Midbrain (tissue), 1 donor: ENCODE results near the gene MCUB.
"Not testable (repeated sequence)": the region's sequence is repeated elsewhere in the genome, so short reads cannot be mapped to it uniquely, and the experiment has no call there.

Experiments
- DNase-seq: peaks from one replicate; lab custom pipeline; 2025; lab: John Stamatoyannopoulos, UW

Gene MCUB

DNA sequence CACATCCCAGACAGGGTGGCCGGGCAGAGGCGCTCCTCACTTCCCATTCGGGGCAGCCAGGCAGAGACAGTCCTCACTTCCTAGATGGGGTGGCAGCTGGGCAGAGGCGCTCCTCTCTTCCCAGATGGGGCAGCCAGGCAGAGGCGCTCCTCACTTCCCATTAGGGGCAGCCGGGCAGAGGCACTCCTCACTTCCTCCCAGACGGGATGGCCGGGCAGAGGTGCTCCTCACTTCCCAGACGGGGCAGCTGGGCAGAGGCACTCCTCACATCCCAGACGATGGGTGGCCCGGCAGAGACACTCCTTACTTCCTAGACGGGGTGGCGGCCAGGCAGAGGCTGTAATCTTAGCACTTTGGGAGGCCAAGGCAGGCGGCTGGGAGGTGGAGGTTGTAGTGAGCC, 118.9 kb downstream of the MCUB start:
- not testable (repeated sequence) for DNase-seq

GRCh38 chr4:109682875-109683274, 122.8 kb downstream of the MCUB start:
- DNase-seq = no peak

- no peak for DNase-seq
Measured at GRCh38 chr4:109683621-109684253, 123.7 kb downstream of the MCUB start.

DNA sequence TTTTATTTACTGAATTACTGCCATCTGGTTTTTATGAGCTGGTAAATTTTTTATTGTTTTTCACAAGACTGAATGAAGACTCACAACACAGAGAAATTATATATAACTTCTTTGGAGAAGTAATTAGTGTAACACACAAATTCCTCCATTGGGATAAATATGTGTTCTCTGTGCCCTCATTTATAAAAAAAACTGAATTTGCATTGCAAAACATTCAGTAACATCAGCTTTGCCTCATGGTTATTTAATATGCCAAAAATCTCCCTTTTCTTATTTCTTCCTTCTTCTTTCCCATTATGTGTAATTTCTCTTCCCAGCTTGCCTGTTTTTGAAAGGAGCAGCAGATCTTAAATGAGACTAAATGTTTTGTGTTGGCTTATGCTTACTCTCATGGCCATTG, 124.7 kb downstream of the MCUB start:
- no peak for DNase-seq

- DNase-seq = no peak
Measured at GRCh38 chr4:109690690-109691410, 130.8 kb downstream of the MCUB start.

- DNase-seq = no peak
Measured at GRCh38 chr4:109691411-109691920, 131.4 kb downstream of the MCUB start.

DNA sequence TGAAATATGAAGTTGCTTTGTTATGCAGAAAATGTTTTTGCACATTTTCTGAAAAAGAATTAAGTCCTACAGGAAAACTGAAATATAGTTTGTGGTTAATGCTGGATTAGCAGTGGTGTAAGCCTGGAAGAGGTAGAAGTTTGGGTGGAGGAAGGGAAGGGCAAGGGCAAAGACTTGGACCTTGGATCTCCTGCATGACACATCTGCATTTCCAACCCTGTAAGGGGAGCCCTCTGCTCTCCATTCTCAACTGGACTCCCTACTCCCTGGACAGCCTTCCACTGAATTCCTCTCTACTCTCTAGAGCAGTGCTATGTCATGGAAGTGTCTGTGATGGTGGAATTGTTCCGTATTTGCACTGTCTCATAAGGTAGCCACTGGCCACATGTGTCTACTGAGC, 138.6 kb downstream of the MCUB start:
- no peak for DNase-seq

DNA sequence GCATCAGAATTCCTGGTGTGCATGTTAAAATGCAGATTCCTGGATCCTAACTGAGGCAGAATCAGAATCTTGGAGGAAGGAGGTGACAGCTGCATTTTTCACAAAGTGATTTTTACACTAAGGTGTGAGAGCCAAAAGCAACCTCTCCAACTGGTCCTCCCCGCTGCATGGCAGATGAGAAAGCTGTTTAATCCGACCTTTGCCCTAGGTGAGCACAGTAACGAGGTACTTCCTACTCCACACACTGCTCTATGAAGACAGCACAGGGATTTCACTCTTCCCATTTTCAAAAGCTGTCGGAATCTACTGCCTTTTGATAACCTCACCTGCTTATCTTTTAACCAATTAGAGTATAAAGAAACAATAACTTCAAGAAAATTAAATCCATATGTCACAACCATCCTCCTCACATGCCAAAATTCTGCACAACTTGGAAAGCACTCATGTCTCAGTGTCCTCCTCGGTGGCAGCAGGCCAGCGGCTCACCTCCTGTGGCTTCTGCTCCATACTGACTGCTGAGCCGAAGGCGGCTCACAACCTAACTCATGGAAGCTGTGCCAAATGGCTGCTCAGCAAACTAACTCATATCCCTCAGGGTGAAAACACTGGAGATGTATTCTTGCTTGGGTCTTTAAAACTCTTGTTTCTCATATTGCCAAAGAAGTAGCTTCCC, 139.6 kb downstream of the MCUB start:
- no peak for DNase-seq

- DNase-seq = no peak
Measured at GRCh38 chr4:109701566-109702410, 141.7 kb downstream of the MCUB start.

GRCh38 chr4:109702950-109703663, 143.1 kb downstream of the MCUB start, which contains the start of gene CASP6:
CASP6 (minus strand) TSS chr4:109703445; CDS start chr4:109703395, 50 bp downstream.
- DNase-seq = peak; percentile 74

- no peak for DNase-seq
Measured at GRCh38 chr4:109703664-109704361, 143.8 kb downstream of the MCUB start.

DNA sequence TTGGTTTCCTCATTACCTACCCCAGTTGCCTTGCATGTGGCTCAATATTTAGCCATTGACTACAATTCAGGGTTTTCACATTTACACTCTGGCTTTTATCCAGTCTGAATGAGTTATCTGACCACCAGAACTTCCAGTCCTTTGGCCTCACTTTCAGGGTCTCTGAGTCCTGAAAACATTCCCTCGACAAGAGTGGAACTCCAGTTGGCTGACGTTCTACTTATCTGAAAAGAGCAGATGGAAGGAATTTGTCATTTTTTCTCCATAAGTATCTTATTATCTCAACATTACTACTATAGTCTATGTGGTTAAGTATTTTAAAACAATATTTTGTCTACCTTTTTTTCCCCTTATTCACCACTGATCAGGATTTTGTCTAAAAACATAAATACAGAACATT, 148.4 kb downstream of the MCUB start:
- no peak for DNase-seq

- DNase-seq = no peak
Measured at GRCh38 chr4:109708990-109709389, 148.9 kb downstream of the MCUB start.

GRCh38 chr4:109713500-109713899, 153.5 kb downstream of the MCUB start:
- no peak for DNase-seq

GRCh38 chr4:109718759-109719158, 158.7 kb downstream of the MCUB start:
- no peak for DNase-seq

GRCh38 chr4:109719604-109720003, 159.6 kb downstream of the MCUB start:
- no peak for DNase-seq

DNA sequence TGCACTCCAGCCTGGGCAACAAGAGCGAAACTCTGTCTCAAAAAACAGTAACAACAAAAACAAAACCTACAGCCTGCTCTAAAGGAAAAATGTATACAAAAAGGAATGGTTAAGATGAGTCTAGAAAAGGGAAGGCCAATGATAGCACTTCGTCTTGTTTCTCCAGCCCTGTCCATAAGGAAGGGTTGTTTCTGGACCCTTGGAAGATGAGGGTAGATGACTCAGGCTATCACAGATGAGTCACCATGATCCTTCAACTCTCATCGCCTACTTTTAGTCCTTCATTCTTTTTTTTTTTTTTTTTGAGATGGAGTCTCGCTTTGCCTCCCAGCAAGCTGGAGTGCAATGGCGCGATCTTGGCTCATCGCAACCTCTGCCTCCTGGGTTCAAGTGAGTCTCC, 161.0 kb downstream of the MCUB start:
- DNase-seq = no peak

DNA sequence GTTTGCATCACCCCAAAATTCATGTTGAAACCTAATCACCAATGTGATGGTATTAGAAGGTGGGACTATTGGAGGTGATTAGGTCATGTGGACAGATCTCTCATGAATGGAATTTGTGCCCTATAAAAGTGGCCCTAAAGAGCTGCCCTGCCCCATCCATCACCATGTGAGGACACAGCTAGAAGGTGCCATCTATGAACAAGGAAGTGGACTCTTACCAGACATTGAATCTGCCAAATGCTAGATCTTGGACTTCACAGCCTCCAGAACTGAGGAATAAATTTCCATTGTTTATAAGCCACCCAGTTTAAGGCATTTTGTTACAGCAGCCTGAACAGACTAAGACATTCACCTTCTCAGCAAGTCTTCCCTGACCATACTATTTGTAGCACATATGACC, 162.3 kb downstream of the MCUB start:
- DNase-seq = no peak

DNA sequence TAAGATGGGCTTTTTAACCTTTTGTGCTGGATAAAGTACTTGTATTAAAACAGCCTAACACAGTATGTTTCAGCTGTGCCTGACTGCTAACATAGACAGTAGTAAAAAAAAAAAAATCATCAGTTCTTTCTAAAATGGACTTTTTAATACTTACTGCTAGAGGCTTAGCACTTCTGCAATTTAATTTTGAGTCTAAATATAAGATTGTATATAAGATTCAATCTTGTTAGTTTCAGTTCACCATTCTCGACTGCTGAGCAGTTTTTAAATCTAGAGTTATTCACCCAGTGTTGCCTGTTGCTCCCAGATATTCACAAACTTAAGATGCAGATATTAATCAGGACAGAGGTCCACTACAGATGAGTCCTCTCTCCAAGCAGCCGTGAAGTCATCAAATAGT, 163.1 kb downstream of the MCUB start:
- DNase-seq = no peak

DNA sequence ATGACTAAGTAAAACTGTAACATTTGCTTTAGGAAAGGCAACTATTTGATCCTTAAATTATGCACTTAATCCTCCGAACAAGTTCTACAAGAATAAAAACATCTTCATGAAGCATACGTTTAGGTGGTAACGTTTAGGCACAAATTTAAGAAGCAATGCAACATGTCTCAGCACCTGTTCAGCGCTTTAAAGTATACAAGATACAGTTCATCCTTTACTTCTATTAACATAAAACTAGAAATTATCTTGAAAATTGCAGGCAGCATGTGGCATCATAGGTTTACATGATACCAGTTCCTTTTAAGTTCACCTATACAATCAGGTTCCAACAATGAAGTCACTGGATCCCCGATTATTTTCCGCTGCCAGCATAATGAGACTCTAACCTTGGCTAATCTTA, 168.3 kb downstream of the MCUB start:
- no peak for DNase-seq
